ENCODE data around the gene SST. TPM values are rescaled to one million over a fixed set of nuclear protein-coding genes. Genes with fewer than 3 reads are reported as not detected.

The SST gene
- total RNA-seq, 1 experiment from 2014 or later = not detected

DNA sequence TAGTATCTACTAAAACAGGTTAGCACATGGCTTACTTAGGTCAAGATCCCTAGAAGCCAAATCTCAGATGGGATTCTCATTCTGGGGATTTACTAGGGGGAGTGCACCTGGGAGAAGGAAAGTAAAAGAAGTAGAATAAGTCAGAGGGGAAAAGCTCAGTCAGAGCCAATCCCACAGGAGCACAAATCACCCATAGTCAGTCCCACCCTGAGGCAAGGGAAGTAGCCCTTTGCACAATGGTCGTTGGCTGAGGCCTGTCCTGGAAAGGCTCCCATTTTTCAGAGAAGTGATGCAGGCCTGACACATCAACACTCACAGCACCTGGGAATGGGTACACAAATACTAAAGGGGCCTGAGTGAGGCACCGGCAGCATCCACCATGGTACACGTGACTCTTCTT is 39.8 kb downstream of the SST start:
- DNase-seq = no peak
- intact Hi-C loops (cut with micrococcal nuclease; ENCODE audit: unreplicated experiment) = no loop called here
- H3K36me3 Mint-ChIP-seq (ENCODE audit: insufficient read depth, unreplicated experiment) = no peaks in the 10 kb centered on the region

DNA sequence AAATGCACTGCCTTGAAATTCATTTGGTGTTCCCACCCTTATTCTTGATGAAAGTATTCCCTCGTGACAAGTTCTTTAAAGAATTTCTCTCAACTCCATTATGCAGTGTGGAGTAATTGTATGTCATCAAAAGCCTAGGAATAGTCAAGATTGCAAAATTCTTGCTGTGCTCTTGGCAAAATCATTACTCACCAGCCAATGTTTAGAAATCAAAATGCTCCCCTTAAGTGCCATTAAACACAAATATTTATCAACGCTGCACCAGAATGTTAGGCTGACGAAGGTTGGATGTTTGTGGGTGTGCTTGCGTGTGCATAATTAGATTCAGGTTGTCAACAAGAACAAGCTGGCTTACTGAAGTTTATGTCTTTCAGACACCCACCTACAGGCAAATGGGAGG is 40.5 kb downstream of the SST start:
- no peak for TF ChIP-seq CTCF (IDR thresholded peaks at IDR 0.05; ENCODE audit: unreplicated experiment)
- CTCF ChIA-PET = no interaction called here
- no TSS peak for BruUV-seq (replicated peaks)
- DNase-seq = no peak
- H3K9me3 Mint-ChIP-seq (ENCODE audit: low read depth, unreplicated experiment) = no peaks in the 10 kb centered on the region
- no peaks in the 10 kb centered on the region for H3K4me1 Mint-ChIP-seq (ENCODE audit: low read depth, unreplicated experiment)
- H3K27ac Mint-ChIP-seq (ENCODE audit: unreplicated experiment) = no peak overlapping the region
- intact Hi-C loops (cut with micrococcal nuclease; ENCODE audit: unreplicated experiment) = no loop called here
- H3K4me3 Mint-ChIP-seq (ENCODE audit: low read depth, unreplicated experiment) = no peak overlapping the region
- peaks cover 16% of the 10 kb centered on the region for H3K27me3 Mint-ChIP-seq (ENCODE audit: unreplicated experiment)
- H3K36me3 Mint-ChIP-seq (ENCODE audit: insufficient read depth, unreplicated experiment) = no peaks in the 10 kb centered on the region

More for the DNA sequence above, 39.8 kb downstream of the SST start:
- H3K27me3 Mint-ChIP-seq (ENCODE audit: unreplicated experiment) = peaks cover 19% of the 10 kb centered on the region
- BruUV-seq (replicated peaks) = no TSS peak
- H3K27ac Mint-ChIP-seq (ENCODE audit: unreplicated experiment) = no peak overlapping the region
- H3K4me3 Mint-ChIP-seq (ENCODE audit: low read depth, unreplicated experiment) = no peak overlapping the region
- TF ChIP-seq CTCF (IDR thresholded peaks at IDR 0.05; ENCODE audit: unreplicated experiment) = no peak
- CTCF ChIA-PET = no interaction called here
- H3K4me1 Mint-ChIP-seq (ENCODE audit: low read depth, unreplicated experiment) = no peaks in the 10 kb centered on the region
- H3K9me3 Mint-ChIP-seq (ENCODE audit: low read depth, unreplicated experiment) = peaks cover 5% of the 10 kb centered on the region

GRCh38 chr3:187628169-187628568 is 42.0 kb downstream of the SST start:
- H3K36me3 Mint-ChIP-seq (ENCODE audit: insufficient read depth, unreplicated experiment) = no peaks in the 10 kb centered on the region
- no peaks in the 10 kb centered on the region for H3K4me1 Mint-ChIP-seq (ENCODE audit: low read depth, unreplicated experiment)
- no peak overlapping the region for H3K27ac Mint-ChIP-seq (ENCODE audit: unreplicated experiment)
- CTCF ChIA-PET = interaction anchor here (1.5 kb wide), 1 partner anchor 12 kb away, joined by 3 read pairs; no protein-coding TSS in a partner anchor
- intact Hi-C loops (cut with micrococcal nuclease; ENCODE audit: unreplicated experiment) = no loop called here
- no TSS peak for BruUV-seq (replicated peaks)
- no peak for DNase-seq
- TF ChIP-seq CTCF (IDR thresholded peaks at IDR 0.05; ENCODE audit: unreplicated experiment) = no peak
- H3K4me3 Mint-ChIP-seq (ENCODE audit: low read depth, unreplicated experiment) = no peak overlapping the region
- H3K9me3 Mint-ChIP-seq (ENCODE audit: low read depth, unreplicated experiment) = no peaks in the 10 kb centered on the region
- peaks cover 30% of the 10 kb centered on the region for H3K27me3 Mint-ChIP-seq (ENCODE audit: unreplicated experiment)

- no peak for TF ChIP-seq CTCF (IDR thresholded peaks at IDR 0.05; ENCODE audit: unreplicated experiment)
- Mint-ChIP-seq H3K27me3 (ENCODE audit: unreplicated experiment) (peaks cover 27% of the 10 kb centered on the region), H3K4me3 (ENCODE audit: low read depth, unreplicated experiment) (no peak overlapping the region), H3K4me1 (ENCODE audit: low read depth, unreplicated experiment) (no peaks in the 10 kb centered on the region), H3K36me3 (ENCODE audit: insufficient read depth, unreplicated experiment) (no peaks in the 10 kb centered on the region), H3K27ac (ENCODE audit: unreplicated experiment) (no peak overlapping the region), H3K9me3 (ENCODE audit: low read depth, unreplicated experiment) (no peaks in the 10 kb centered on the region)
- CTCF ChIA-PET = interaction anchor here (0.8 kb wide), 1 partner anchor 10 kb away, joined by 8 read pairs; no protein-coding TSS in a partner anchor
- DNase-seq = no peak
- BruUV-seq (replicated peaks) = no TSS peak
- intact Hi-C loops (cut with micrococcal nuclease; ENCODE audit: unreplicated experiment) = no loop called here
Observed at GRCh38 chr3:187626581-187626980, 43.6 kb downstream of the SST start.

All from Calu3 (cell line).